GM18868 (cell line): ENCODE measurements around the gene SFTA2.
"Not testable (repeated sequence)": the region's sequence is repeated elsewhere in the genome, so short reads cannot be mapped to it uniquely, and the experiment has no call there.

ENCODE experiments used
- ATAC-seq: cut with Tn5 transposase; IDR thresholded peaks from one replicate; pipeline ENCODE4 v1.9.1; 2021; ENCODE audit warnings: mild to moderate bottlenecking, moderate library complexity; ENCODE audit not compliant: unreplicated experiment

The SFTA2 gene

DNA sequence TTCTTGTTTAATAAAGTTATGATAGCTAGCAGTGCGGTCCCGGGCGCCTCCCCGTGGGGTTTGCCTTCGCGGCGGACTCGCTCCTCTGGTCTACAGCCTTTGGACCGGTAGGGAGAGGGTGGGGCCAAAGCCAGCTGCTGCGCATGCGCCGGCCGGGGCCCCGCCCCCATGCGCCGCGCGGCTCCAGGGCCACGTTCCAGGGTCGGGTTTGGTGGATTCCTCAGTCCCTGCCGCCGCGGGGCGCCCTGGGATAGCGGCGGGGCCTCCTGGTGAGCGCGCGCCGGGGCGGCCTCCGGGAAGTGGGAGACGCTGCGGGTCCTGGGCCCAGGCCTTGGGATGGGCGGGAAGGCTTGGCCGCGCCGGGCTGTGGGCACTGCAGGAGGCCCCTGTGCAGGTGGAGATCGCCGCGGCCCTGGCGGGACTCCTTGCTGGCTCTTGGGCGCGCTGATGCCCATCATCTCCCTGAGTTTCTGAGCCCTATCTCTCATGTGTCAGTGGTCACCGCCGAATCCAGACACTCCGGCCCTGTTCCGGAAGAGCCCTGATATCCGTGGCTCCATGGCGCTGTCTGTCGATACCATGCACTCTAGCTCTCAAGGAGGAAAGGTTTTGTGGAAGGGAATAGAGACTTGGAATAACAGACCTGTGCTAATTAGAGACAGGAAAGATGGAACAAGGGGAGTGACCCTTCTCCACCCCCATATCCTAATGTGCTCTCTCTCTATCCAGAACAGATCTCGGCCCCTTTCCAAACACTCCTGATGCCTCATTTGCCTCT, 17.7 kb downstream of the SFTA2 start, which contains the start of gene VARS2:
VARS2 (plus strand) TSS at position 163 of the 778 bp plus-strand sequence; CDS start at position 762, 599 bp downstream.
- ATAC-seq: peak; percentile 73

DNA sequence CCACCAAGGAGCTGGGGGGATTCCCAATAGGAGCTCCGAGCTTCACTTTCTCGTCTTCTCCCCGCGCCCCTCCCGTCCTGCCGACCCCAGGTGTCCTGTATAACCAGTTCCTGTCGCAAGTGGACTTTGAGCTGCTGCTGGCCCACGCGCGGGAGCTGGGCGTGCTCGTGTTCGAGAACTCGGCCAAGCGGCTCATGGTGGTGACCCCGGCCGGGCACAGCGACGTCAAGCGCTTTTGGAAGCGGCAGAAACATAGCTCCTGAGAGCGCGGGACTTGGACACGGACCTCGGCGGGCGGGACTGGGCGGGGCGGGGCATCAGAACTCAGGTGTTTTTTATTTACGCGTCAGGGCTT, 18.3 kb downstream of the SFTA2 start:
- ATAC-seq: no peak

DNA sequence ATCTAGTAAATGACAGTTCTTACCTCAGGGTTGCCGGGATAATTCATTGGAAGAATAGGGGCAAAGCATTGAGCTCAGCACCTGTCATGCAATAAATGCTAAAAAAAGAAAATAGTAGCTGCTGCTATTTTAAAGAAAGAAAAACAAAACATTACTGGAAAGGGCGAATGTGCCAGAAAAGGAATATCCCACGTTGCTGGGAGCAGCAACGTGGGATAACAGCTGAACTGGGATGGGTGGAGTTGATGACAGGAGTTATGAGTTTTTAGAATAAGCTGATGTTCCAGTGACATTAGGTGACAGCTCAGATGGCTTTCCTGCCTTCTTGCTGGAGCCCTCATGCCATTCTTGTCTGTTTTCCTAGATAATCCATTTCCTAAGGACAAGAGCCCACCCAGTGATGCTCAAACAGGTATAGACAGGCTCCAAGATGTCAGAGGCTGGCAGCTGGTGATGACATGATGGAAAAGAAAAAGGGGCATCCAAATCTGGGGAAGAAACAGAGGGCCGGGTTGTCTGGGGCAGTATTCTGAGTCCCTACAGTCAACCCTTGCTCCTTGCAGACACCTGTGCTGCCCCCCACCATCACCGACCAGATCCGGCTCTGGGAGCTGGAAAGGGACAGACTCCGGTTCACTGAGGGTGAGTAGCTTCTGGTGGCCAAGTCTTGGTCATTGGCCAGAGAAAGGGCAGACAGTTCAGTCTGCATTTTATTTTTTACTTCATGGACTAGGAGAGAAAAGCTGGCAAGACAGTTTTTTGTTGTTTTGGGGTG, 19.0 kb downstream of the SFTA2 start:
- ATAC-seq: no peak

DNA sequence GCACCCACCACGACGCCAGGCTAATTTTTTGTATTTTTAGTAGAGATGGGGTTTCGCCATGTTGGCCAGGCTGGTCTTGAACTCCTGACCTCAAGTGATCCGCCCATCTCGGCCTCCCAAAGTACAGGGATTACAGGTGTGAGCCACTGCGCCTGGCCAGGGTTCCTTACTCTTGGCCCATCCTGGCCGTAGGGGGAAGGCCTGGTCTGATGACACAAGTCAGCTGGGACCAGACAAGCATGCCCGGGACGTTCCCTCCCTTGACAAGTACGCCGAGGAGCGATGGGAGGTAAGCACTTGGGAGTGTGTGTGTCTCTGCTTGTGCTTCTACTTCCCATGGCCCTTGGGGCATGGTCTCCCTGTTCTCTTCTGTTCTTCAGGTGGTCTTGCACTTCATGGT, 21.5 kb downstream of the SFTA2 start:
- not testable (repeated sequence) for ATAC-seq

DNA sequence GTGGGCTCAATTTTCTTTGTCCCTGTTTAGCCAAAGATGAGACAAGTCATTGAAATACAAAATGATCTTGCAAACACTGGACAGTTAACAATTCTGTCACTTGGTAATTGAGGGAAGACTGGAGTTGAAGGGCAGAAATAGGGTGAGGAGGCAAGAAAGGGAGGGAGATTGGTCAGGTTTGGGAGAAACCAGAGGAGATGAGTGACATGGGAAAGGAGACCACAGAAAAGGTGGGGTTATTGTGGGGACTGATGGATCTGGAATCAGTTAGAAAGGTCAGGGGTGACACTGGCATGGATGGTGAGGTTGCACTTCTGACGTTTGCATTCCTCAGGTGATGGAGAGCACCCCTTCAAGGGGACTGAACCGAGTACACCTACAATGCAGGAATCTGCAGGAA, 23.3 kb downstream of the SFTA2 start:
- ATAC-seq: no peak

DNA sequence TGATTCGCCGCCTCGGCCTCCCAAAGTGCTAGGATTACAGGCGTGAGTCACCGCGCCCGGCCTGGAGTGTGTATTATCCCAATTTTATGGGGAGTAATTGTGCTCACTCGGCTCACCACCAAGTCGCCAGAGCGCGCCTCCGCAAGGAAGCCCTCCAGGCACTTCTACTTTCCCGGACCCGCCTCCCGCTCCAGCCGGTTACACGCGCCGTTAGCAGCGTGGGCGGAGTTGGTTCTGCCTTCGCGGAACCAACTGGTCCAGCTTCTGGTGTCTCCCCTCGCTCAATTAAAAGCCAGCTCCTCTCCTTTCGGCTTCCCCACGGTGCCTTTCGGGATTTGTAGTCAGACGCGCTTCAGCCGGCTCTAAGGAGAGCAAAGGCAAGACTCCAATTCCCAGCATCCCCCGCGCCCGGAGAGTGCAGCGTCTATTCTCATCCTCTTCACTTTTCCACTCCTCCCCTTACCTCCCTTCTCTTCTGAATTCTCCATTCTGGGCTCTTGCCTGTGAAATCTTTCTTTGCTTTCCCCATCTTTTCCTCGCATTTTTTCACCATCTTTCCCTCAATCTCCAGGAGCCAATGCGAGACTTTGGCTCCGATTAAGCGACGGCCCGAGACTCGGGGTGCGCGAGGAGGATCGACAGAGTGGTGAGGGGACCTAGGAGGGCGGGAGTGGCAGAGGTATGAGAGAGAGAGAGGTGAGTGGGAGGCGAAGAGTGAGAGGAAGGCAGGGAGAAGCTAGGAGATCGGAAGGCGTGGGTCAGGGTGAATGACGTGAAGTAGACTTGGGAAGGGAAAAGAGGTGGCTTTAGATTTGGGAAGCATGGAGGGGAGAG, 24.0 kb downstream of the SFTA2 start, which contains the start of gene GTF2H4:
GTF2H4 (plus strand) TSS at position 450 of the 834 bp plus-strand sequence.
- peak; percentile 92 for ATAC-seq

DNA sequence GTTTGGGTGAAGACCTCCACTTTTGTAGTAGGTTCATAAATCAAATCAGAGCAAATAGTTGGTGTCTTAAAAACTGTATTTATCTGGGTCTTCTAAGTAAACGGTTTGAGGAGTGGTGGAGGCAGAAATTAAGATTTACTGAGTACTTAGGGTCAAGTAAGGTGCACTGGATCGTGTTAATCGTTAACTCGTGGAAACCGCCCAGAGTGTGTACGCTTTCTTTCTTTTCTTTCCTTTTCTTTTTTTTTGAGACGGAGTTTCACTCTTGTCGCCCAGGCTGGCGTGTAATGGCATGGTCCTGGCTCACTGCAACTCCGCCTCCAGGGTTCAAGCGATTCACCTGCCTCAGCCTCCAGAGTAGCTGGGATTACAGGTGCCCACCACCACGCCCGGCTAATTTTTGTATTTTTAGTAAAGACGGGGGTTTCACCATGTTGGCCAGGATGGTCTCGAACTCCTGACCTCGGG, 24.6 kb downstream of the SFTA2 start:
- not testable (repeated sequence) for ATAC-seq

DNA sequence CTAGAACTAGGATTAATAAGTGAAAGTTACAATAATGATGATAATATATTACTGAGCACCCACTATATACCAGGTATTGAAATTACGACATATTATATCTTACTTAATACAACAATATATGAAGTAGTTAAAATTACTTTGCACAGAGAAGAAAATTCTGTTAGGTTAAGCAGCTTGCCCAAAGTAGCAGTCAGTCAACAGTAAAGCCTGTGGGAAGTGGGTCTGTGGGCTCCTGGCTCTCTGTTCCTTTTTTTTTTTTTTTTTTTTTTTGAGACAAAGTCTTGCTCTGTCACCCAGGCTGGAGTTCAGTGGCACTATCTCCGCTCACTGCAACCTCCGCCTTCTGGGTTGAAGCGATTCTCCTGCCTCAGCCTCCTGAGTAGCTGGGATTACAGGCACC, 28.7 kb downstream of the SFTA2 start:
- no peak for ATAC-seq

DNA sequence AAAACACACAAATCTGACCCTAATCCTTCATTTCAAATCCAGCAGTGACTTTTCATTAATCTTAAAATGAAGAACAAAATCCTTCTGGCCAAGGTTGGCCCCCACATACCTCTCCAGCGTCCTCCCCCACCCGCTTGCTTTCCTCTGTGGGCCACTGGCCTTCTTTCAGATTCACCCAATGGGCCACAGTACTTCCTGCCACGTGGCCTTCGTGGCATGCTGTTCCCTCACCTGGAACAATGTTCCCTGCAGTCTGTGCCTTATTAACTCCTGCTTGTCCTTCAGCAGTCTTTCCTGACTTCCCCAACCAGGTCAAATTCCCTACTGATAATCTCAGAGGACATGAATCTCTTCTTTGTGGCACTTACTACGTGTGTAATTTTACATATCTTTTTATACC, 29.3 kb downstream of the SFTA2 start:
- no peak for ATAC-seq

DNA sequence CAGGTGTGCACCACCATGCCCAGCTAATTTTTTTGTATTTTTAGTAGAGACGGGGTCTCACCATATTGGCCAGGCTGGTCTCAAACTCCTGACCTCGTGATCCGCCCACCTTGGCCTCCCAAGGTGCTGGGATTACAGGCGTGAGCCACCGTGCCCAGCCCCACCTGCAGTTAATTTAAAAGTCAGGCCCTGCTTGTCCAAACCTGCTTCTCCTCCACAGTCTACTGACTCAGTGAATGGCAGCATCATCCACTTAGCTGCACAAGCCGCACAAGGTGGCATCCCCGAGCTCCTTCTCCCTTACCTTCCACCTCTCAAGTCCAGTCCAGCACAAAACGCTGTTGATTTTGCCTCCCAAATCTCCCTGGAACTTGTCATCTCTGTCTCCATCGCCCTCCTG, 29.8 kb downstream of the SFTA2 start:
- ATAC-seq: not testable (repeated sequence)

DNA sequence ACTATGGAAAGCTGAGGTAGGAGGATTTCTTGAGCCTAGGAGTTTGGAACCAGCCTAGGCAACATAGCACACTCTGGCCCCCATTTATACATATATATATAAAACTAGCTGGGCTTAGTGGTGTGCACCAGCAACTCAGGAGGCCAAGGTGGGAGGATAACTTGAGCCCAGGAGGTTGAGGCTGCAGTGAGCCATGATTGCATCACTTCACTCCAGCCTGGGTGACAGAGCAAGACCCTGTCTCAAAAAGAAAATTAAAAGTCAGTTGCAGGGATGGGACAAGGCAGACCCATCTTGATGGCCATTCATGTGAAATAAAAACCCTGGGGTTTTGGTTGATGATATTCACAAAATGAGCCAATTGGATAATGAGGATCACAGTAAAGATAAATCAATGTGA, 30.5 kb downstream of the SFTA2 start:
- ATAC-seq: no peak

DNA sequence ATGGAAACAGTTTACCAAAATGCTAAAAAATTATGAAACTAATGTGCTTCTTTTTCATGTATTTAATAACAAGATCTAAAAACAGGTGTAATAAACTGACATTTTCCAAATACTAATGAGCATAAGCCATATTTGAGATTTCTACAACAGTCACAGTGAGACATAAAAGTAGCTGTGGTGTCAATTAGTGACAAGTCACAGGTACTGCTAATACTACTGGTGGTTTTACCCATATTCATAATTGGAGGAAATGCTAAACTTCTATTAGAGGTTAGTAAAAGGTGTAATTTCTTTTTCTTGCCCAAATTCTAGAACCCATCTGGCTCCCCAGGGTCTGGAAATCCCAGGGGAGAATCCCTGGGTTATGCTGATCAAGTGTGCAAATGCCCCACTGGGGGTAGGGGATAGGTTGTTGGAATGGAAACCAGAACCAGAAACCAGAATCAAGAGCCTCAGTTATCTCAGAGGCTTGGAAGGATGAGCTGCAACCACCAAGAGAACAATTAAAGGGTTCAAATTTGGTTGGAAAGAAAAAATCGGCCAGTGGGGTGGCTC, 31.0 kb downstream of the SFTA2 start:
- ATAC-seq: no peak

DNA sequence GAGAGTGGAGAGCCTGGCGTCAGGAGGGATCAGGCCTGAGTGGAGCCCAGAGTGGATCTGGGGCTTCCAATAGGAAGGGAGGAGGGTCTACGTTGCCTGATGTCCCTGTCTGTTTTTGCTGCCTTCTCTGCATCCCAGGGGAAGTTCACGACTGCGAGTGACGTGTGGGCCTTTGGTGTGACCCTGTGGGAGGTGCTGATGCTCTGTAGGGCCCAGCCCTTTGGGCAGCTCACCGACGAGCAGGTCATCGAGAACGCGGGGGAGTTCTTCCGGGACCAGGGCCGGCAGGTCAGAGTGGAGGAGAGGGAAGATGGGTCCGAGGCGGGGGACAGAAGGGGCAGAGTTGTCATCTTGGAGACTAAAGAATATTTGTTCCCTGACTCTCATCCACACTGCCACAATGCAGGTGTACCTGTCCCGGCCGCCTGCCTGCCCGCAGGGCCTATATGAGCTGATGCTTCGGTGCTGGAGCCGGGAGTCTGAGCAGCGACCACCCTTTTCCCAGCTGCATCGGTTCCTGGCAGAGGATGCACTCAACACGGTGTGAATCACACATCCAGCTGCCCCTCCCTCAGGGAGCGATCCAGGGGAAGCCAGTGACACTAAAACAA, 33.1 kb downstream of the SFTA2 start:
- ATAC-seq: no peak

DNA sequence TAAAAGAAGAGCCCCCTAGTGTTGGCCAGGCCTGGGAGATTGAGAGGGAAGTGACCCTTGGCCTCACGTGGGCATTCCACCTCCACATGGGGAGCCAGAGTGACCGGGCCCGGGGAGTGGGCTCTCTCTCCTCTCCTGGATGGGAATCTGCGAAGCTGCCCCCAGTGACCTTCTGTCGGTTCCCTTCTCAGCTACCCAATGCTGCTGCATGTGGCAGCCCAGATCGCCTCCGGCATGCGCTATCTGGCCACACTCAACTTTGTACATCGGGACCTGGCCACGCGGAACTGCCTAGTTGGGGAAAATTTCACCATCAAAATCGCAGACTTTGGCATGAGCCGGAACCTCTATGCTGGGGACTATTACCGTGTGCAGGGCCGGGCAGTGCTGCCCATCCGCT, 34.1 kb downstream of the SFTA2 start:
- ATAC-seq: no peak

DNA sequence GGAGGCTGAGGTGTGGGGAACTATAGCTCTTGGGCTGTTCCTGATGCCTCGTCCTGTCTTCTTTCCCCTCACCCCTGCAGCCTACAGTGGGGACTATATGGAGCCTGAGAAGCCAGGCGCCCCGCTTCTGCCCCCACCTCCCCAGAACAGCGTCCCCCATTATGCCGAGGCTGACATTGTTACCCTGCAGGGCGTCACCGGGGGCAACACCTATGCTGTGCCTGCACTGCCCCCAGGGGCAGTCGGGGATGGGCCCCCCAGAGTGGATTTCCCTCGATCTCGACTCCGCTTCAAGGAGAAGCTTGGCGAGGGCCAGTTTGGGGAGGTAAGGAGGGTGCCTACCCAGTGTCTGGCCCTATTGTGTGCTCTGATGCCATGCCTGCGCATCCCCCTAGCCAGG, 35.4 kb downstream of the SFTA2 start:
- ATAC-seq: no peak

DNA sequence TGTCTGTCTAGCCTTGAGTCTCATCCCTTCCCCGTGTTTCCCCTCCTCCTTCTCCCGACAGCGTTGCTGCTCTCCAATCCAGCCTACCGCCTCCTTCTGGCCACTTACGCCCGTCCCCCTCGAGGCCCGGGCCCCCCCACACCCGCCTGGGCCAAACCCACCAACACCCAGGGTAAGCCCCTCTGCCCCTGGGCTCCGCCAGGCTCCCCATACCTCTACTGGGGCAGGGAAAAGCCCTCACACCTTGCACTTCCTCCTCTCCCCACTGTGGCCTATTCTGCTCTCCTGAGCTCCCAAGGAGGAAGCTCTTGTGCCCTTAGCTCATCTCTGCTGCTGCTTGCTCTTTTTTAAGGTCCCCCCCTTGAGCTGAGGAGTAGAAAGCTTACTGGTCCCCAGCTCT, 36.6 kb downstream of the SFTA2 start:
- ATAC-seq: no peak

DNA sequence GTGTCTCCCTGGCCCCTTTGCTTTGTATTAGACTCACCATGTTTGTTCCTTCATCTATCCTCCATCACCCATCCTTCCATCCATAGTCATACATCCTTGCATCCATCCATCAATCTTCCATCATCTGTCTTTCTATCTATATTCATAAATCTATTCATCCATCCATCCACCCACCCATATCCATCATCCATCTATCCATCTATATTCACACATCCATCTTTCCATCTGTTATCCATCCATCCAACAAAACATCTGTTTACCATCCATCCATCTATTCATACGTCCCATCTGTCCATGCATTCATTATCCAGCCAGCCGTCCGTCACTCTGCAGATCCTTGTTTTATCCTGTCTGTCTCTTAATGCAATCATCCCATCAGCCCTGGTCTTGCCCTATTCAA, 37.0 kb downstream of the SFTA2 start:
- no peak for ATAC-seq

DNA sequence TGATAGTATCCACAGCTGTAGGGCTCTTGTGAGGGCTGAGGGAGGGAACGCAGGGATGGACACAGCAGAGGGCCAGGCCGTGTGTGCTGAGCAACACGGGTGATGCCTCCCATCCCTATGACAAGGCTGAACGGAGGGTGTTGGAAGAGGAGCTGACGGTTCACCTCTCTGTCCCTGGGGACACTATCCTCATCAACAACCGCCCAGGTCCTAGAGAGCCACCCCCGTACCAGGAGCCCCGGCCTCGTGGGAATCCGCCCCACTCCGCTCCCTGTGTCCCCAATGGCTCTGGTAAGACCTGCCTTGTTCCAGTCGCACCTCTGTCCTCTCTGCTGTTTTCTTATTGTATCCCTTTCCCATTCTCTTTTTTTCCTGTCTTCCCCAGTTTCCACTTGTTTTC, 37.6 kb downstream of the SFTA2 start:
- no peak for ATAC-seq

DNA sequence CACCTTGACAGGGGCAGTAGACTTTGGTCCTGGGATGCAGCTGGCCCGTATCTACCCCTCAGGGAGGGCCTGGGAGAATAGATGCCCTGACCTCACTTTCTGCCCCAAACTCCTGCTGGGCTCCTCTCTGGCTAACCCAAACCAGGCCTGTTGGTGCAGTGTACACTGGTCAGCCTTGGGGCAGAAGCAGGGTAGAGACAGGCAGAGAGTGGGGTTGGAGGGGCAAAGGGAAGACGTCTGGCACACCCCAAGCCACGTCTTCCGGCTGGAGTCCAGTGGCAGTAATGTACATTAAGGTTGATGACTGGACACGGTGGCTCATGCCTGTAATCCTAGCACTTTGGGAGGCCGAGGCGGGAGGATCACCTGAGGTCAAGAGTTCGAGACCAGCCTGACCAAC, 38.3 kb downstream of the SFTA2 start:
- ATAC-seq: no peak

DNA sequence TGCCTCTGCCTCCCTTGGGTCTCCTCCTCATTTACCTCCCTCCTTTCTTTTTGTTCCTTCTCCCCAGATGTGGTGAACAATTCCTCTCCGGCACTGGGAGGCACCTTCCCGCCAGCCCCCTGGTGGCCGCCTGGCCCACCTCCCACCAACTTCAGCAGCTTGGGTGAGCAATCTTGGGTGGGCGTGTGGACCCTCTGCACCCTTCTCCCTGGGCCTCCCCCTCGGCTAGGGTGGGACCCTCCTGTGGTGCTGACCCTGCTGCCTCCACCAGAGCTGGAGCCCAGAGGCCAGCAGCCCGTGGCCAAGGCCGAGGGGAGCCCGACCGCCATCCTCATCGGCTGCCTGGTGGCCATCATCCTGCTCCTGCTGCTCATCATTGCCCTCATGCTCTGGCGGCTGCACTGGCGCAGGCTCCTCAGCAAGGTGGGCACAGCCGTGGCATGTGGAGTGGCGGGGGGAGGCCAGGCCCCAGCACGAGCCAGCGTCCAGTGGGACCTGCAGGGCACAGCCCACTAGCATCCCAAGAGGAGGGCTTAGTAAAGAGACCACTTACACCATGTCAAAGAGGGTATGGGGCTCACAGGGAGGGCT, 38.9 kb downstream of the SFTA2 start:
- ATAC-seq: no peak
